Naive B cell (primary cell): ENCODE results near the gene SNTG2. TPM values are rescaled to one million over a fixed set of nuclear protein-coding genes. Genes with fewer than 3 reads are reported as not detected.
A peak's percentile ranks its signal among the peaks of the same experiment; 100 is the strongest.

Experiments
- ATAC-seq, 2 donors: fragments of 150-1000 bp; cut with Tn5 transposase; 2 replicates each; pipeline ENCODE4 v1.10.0; 2021; ENCODE audit warnings: low read depth in 2 of 2, mild to moderate bottlenecking in 2 of 2, moderate library complexity in 2 of 2
- DNase-seq: peaks from one replicate; pipeline ENCODE4 v3.0.0; 2022
- H3K27ac Mint-ChIP-seq, 6 donors: one replicate each; pipeline ENCODE4 v1.8.0; 2020 to 2022; ENCODE audit warnings: mild to moderate bottlenecking in 6 of 6, mixed read lengths in 6 of 6, moderate library complexity in 5 of 6, inconsistent platforms in 2 of 6
- H3K27me3 Mint-ChIP-seq, 3 donors: one replicate each; pipeline ENCODE4 v1.8.0; 2021 to 2022; ENCODE audit warnings: mixed read lengths in 3 of 3, mild to moderate bottlenecking in 1 of 3
- H3K36me3 Mint-ChIP-seq, 2 donors: one replicate each; pipeline ENCODE4 v1.8.0; 2020 to 2022; ENCODE audit warnings: mixed read lengths in 2 of 2, inconsistent platforms in 1 of 2, mild to moderate bottlenecking in 1 of 2
- H3K4me1 Mint-ChIP-seq, 3 donors: one replicate each; pipeline ENCODE4 v1.8.0; 2020 to 2022; ENCODE audit warnings: mixed read lengths in 3 of 3, inconsistent platforms in 1 of 3, mild to moderate bottlenecking in 1 of 3, moderate library complexity in 1 of 3
- H3K4me3 Mint-ChIP-seq, 8 donors: one replicate each; pipeline ENCODE4 v1.8.0; 2020 to 2022; ENCODE audit warnings: mild to moderate bottlenecking in 8 of 8, mixed read lengths in 8 of 8, moderate library complexity in 8 of 8, inconsistent platforms in 2 of 8
- H3K9me3 Mint-ChIP-seq, 7 donors: one replicate each; pipeline ENCODE4 v1.8.0; 2020 to 2022; ENCODE audit warnings: mixed read lengths in 7 of 7, mild to moderate bottlenecking in 5 of 7, inconsistent platforms in 2 of 7, moderate library complexity in 1 of 7
- polyA plus RNA-seq, 6 donors: library from polyadenylated mRNA; unstranded; fragments of 300-500 nt; fragmentation: Illumina TruSeq; gene quantifications; one replicate each; pipeline ENCODE4 v1.2.3, GENCODE V29; 2021; ENCODE audit warnings: low read depth in 6 of 6

SNTG2 gene
- polyA plus RNA-seq, 6 donors from 2014 or later = 1.8 to 9.2 (median 4.1) TPM

DNA sequence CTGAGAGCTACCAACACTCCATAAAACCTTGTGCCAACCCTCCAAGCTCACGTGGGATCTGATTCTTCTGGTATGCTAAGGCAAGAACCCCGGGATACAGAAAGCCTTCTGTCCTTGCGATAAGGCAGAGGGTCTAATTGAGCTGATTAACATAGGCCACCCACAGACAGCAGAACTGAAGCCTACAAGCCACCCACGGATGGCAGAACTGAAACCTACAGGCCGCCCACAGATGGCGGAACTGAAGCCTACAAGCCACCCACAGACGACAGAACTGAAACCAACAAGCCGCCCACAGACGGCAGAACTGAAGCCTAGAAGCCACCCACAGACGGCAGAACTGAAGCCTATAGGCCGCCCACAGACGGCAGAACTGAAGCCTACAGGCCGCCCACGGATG lies 216.3 kb downstream of the SNTG2 start:
- H3K27ac Mint-ChIP-seq = peak overlapping the region; percentile 11 to 88 (median 72)
- H3K27me3 Mint-ChIP-seq = no peaks in the 10 kb centered on the region
- H3K9me3 Mint-ChIP-seq = peaks cover 12 to 35% (median 18%) of the 10 kb centered on the region in 7 donors
- ATAC-seq (peak; percentile 43 to 55), DNase-seq (peak; percentile 33)
- peaks cover 39 to 45% (median 39%) of the 10 kb centered on the region in 3 donors for H3K4me1 Mint-ChIP-seq
- H3K4me3 Mint-ChIP-seq = peak overlapping the region in 2 of 8 donors; percentile 5 to 35
- peaks cover 0 to 9% of the 10 kb centered on the region in 2 donors for H3K36me3 Mint-ChIP-seq

DNA sequence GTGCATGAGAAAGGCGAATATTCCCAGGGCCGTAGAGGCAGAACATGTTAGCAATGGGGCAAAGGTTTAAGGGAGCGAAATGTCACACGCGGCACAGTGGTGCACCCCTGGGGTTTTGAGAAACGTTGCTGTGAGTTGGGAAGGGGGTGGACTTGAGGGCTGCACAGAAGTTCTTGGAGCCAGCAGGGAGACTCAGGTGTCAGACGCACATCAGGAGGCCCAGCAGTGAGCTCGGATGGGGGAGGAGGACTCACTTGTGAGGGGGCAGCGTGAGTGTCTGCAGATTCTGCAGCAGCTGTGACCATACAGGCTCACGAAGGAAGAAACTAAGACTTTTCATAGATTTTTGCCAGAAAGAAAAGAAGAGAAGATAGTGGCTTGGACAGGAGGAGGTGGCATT lies 218.2 kb downstream of the SNTG2 start:
- no peaks in the 10 kb centered on the region for H3K36me3 Mint-ChIP-seq
- H3K4me1 Mint-ChIP-seq = peaks cover 21 to 36% (median 34%) of the 10 kb centered on the region in 3 donors
- peaks cover 2 to 26% (median 7%) of the 10 kb centered on the region in 7 donors for H3K9me3 Mint-ChIP-seq
- no peak overlapping the region for H3K4me3 Mint-ChIP-seq
- H3K27ac Mint-ChIP-seq = peak overlapping the region in 5 of 6 donors; percentile 64 to 94 (median 78)
- no peak for ATAC-seq
- no peak for DNase-seq
- H3K27me3 Mint-ChIP-seq = no peaks in the 10 kb centered on the region

DNA sequence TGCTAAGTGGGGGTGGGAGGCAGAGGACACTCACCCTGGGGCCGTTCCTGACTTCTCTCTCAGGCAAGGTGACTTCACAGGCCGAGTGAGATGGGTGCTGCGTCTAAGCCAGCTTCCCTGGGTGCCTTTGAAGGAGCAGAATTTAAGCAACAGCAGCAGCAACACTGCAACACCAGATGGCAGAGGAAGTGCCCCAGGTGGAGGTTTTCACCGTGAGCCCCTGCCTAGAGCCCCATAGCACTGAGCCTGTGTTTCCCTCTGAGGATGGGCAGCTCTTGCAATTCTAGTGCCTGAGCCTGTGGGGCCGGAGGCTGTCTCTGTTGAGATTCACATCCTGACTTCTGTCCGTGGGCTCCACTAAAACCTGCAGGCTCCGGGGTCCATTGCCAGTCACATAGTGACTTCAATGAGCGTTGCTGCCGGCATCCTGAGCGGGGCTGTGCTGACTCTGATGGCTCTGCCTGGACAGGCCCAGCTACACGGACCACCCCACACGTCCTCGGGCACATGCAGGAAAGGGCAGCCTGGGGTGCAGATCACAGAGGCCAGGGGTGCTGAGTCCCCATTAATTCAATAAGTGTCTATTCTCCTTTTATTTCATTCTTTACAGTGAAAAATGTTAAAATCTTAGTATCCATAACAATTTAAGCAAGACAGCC lies 218.8 kb downstream of the SNTG2 start:
- H3K27ac Mint-ChIP-seq = peak overlapping the region in 3 of 6 donors; percentile 64 to 83 (median 70)
- H3K4me3 Mint-ChIP-seq = no peak overlapping the region
- no peaks in the 10 kb centered on the region for H3K36me3 Mint-ChIP-seq
- no peak for DNase-seq
- peaks cover 0 to under 1% (median 0%) of the 10 kb centered on the region in 3 donors for H3K27me3 Mint-ChIP-seq
- peaks cover 17 to 32% (median 30%) of the 10 kb centered on the region in 3 donors for H3K4me1 Mint-ChIP-seq
- H3K9me3 Mint-ChIP-seq = peaks cover 0 to 26% (median 7%) of the 10 kb centered on the region in 7 donors
- no peak for ATAC-seq

DNA sequence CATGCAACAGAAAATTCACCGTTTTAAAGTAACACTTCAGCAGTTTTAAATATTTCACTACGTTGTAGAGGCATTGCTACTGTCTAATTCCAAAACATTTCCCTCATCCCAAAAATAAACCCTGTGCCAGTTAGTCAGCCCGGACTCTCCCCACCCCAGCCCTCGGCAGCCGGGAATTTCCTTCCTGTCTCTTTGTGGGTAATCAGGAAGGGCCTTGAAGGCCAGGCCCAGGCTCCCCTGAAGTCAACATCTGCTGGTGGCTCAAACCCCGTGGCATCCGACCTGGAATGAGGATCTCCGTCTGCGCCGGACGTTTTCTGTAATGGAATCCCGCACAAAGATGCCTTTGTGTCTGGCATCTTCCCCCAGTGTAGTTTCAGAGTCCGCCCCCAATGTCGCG lies 219.6 kb downstream of the SNTG2 start:
- Mint-ChIP-seq H3K4me1 (peaks cover 21 to 33% (median 30%) of the 10 kb centered on the region in 3 donors), H3K27me3 (peaks cover 0 to 9% (median 0%) of the 10 kb centered on the region in 3 donors), H3K9me3 (peaks cover 0 to 22% (median 7%) of the 10 kb centered on the region in 7 donors), H3K4me3 (no peak overlapping the region), H3K27ac (peak overlapping the region in 1 of 6 donors; percentile 33), H3K36me3 (no peaks in the 10 kb centered on the region)
- no peak for DNase-seq
- no peak for ATAC-seq

DNA sequence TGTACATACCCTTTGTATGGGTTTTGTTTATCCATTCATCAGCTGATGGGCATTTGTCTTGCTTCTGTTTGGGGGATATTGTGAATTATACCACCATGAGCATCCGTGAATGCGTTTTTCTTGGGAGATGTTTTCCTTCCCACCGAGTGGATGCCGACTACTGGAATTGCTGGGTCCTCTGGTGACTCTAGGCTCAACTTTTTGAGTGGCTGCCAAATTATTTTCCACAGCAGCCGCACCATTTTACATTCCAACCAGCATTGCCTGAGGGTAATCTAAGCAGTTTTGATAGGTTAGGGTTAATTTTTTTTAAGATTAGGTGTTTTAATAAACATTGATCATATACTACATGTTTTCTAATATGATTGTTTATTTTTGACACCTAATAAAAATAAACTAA lies 220.1 kb downstream of the SNTG2 start:
- no peak for DNase-seq
- no peak for ATAC-seq
- no peaks in the 10 kb centered on the region for H3K36me3 Mint-ChIP-seq
- H3K27me3 Mint-ChIP-seq = peaks cover 0 to 13% (median 0%) of the 10 kb centered on the region in 3 donors
- peaks cover 0 to 20% (median 7%) of the 10 kb centered on the region in 7 donors for H3K9me3 Mint-ChIP-seq
- H3K4me1 Mint-ChIP-seq = peaks cover 21 to 33% (median 30%) of the 10 kb centered on the region in 3 donors
- no peak overlapping the region for H3K4me3 Mint-ChIP-seq
- no peak overlapping the region for H3K27ac Mint-ChIP-seq

DNA sequence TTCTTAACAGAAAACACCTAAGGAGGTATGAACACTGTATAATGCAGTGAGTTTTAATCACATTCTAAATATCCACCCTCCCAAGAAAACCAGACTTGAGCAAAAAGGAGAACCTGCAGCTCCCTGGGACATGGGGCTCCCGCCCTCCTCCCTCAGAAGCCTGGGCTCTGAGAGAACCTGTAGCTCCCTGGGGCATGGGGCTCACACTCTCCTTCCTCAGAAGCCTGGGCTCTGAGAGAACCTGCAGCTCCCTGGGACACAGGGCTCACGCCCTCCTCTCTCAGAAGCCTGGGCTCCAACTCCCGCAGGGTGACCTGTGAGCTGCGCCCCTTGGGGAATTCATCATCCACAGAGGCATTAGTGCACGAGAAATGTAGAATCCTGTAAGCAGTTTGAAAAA lies 222.9 kb downstream of the SNTG2 start:
- no peak for ATAC-seq
- Mint-ChIP-seq H3K4me1 (peaks cover 15 to 36% (median 28%) of the 10 kb centered on the region in 3 donors), H3K27ac (peak overlapping the region in 1 of 6 donors; percentile 18), H3K36me3 (no peaks in the 10 kb centered on the region), H3K9me3 (peaks cover 0 to 9% (median 3%) of the 10 kb centered on the region in 7 donors), H3K4me3 (peak overlapping the region in 2 of 8 donors; percentile 9 to 54), H3K27me3 (peaks cover 0 to 16% (median 4%) of the 10 kb centered on the region in 3 donors)
- no peak for DNase-seq

DNA sequence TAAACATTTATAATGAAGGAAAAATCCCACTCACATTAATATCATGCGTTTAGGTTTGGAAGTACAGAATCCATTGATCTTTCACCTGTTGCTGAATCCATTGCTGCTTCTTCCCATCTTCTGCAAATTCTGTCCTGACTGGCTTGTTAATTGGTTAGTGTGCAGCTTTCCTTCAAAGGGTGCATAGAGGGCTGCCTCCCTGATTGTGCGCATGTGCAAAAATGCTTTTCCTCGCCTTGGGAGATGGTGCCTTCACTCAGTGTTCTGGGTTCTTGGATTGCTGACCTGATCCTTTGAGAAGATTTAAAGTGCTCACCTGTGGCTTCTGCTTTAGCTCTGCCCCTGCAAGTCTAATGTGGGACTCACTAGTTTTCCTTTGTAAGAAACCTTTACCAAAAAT lies 231.2 kb downstream of the SNTG2 start:
- peaks cover 17 to 23% of the 10 kb centered on the region in 2 donors for H3K36me3 Mint-ChIP-seq
- peaks cover 0 to 3% (median 0%) of the 10 kb centered on the region in 3 donors for H3K27me3 Mint-ChIP-seq
- no peak overlapping the region for H3K27ac Mint-ChIP-seq
- peaks cover 9 to 39% (median 23%) of the 10 kb centered on the region in 7 donors for H3K9me3 Mint-ChIP-seq
- H3K4me3 Mint-ChIP-seq = no peak overlapping the region
- H3K4me1 Mint-ChIP-seq = peaks cover 7 to 11% (median 10%) of the 10 kb centered on the region in 3 donors
- ATAC-seq (no peak), DNase-seq (no peak)

DNA sequence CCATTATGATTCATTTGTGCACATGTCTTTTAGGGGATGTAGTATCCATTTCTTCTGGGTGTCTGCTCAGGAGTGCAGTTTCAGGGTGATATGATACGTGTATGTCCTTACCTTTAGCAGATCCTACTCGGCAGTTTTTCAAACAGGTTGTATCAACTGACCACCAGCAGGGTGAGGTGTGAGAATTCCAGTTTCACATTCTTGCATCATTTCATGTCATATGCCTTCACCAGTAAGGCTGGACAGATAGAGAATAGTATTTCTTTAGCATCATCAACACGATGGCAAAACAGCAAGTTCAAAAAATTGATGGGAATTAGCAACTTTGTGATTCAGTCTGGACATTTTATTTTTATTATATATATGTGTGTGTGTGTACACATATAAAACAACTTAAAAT lies 232.7 kb downstream of the SNTG2 start:
- Mint-ChIP-seq H3K4me3 (no peak overlapping the region), H3K4me1 (peaks cover 4 to 9% (median 8%) of the 10 kb centered on the region in 3 donors), H3K27ac (no peak overlapping the region), H3K27me3 (no peaks in the 10 kb centered on the region), H3K9me3 (peaks cover 9 to 35% (median 23%) of the 10 kb centered on the region in 7 donors), H3K36me3 (peaks cover 17 to 23% of the 10 kb centered on the region in 2 donors)
- DNase-seq (no peak), ATAC-seq (no peak)

DNA sequence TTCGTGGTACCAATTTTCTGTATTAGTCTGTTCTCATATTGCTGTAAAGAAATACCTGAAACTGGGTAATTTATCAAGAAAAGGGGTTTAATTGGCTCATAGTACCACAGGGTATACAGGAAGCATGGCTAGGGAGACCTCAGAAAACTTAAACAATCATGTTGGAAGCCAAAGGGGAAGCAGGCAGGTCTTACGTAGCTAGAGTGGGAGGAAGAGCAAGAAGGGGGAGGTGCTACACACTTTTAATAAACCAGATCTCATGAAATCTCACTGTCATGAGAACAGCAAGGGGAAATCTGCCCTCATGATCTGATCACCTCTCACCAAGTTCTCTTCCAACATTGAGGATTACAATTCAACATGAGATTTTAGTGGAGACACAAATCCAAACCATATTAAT lies 235.8 kb downstream of the SNTG2 start:
- DNase-seq (no peak), ATAC-seq (peak in 1 of 2 donors; percentile 36)
- H3K36me3 Mint-ChIP-seq = peaks cover 17 to 23% of the 10 kb centered on the region in 2 donors
- peak overlapping the region in 1 of 6 donors; percentile 93 for H3K27ac Mint-ChIP-seq
- H3K27me3 Mint-ChIP-seq = no peaks in the 10 kb centered on the region
- no peak overlapping the region for H3K4me3 Mint-ChIP-seq
- H3K4me1 Mint-ChIP-seq = peaks cover 4 to 9% (median 8%) of the 10 kb centered on the region in 3 donors
- H3K9me3 Mint-ChIP-seq = peaks cover 9 to 33% (median 23%) of the 10 kb centered on the region in 7 donors

DNA sequence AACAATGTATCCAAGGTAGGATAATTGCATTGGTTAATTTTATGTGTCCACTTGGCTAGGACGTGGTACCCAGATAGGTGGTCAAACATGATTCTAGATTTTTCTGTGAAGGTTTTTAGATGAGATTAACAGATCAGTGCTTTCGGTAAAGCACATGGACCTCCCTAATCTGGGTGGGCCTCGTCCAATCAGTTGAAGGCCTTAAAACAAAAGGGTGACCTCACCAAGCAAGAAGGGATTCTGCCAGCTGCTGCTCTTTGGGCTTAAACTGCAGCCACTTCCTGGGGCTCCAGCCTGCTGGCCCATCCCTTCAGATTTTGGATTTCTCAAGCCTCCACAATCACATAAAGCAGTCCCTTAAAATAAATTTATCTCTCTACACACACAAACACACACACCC lies 236.5 kb downstream of the SNTG2 start:
- peaks cover 4 to 9% (median 8%) of the 10 kb centered on the region in 3 donors for H3K4me1 Mint-ChIP-seq

DNA sequence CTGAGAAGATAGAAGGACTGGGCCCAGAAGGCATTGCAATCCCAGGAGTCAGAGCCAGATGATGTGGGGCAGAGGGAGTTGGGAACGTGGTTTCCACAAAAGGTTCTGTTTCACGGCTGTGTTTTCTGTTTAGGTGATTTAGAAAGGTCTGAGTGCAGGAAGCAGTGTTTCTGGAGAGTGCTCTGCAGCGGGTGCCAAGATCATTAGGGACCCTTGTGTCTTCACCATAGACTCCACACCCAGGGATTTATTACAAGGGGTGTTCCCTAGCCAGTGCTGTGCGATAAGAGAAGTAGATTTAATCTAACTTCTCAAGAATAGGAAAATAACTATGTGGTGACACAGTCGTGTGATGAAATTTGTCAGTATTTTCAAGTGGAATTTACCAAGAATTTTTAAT lies 241.5 kb downstream of the SNTG2 start:
- peaks cover 8 to 23% (median 20%) of the 10 kb centered on the region in 7 donors for H3K9me3 Mint-ChIP-seq
- no peak for ATAC-seq
- no peak for DNase-seq
- H3K27ac Mint-ChIP-seq = no peak overlapping the region
- H3K27me3 Mint-ChIP-seq = peaks cover 0 to 6% (median 0%) of the 10 kb centered on the region in 3 donors
- H3K4me3 Mint-ChIP-seq = no peak overlapping the region
- H3K4me1 Mint-ChIP-seq = peaks cover 0 to 2% (median 0%) of the 10 kb centered on the region in 3 donors
- H3K36me3 Mint-ChIP-seq = peaks cover 11 to 17% of the 10 kb centered on the region in 2 donors

More for the DNA sequence above, 236.5 kb downstream of the SNTG2 start:
- ATAC-seq (no peak), DNase-seq (no peak)
- H3K36me3 Mint-ChIP-seq = peaks cover 17 to 23% of the 10 kb centered on the region in 2 donors
- no peak overlapping the region for H3K27ac Mint-ChIP-seq
- H3K4me3 Mint-ChIP-seq = peak overlapping the region in 1 of 8 donors; percentile 61
- no peaks in the 10 kb centered on the region for H3K27me3 Mint-ChIP-seq
- peaks cover 9 to 33% (median 23%) of the 10 kb centered on the region in 7 donors for H3K9me3 Mint-ChIP-seq

DNA sequence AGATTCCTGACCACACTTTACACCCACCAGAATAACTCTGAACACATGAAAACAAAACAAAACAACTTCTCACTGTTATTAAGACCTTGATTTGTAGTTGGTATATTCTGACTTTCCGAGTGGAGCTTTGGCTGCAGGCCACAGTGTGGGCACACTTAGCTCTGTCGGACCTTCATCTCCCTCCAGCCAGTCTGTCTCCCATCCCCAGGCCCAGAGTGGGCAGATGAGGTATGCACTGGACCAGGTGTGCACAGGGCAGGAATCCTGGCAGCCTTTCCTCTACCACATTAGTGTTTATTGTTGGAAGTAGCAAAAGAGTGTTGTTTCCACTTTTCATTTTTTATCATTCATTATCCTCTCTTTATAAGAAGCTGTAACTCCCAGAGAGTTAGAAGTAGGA lies 243.2 kb downstream of the SNTG2 start:
- Mint-ChIP-seq H3K9me3 (peaks cover 10 to 29% (median 20%) of the 10 kb centered on the region in 7 donors), H3K27me3 (peaks cover 0 to 6% (median 0%) of the 10 kb centered on the region in 3 donors), H3K4me3 (no peak overlapping the region), H3K27ac (no peak overlapping the region), H3K4me1 (no peaks in the 10 kb centered on the region), H3K36me3 (peaks cover 17% of the 10 kb centered on the region in 2 donors)
- DNase-seq = no peak
- no peak for ATAC-seq

DNA sequence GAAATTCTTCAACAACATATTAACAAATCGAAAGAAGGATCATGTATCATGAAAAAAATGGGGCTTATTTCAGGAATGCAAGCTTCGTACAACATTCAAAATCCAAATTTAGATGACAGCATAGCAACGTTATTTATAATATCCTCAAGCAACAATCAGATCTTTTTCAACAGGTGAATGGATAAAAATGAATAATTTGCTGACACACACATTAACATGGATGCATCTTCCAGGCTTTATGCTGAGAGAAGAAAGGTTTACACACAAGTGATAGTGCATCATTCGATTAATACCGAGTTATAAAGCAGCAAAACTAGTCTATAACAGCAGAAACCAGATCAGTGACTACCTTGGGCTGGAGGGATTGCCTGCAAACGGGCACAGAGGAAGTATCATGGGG lies 253.1 kb downstream of the SNTG2 start:
- H3K4me3 Mint-ChIP-seq = no peak overlapping the region
- peaks cover 5 to 18% of the 10 kb centered on the region in 2 donors for H3K36me3 Mint-ChIP-seq
- no peak for ATAC-seq

DNA sequence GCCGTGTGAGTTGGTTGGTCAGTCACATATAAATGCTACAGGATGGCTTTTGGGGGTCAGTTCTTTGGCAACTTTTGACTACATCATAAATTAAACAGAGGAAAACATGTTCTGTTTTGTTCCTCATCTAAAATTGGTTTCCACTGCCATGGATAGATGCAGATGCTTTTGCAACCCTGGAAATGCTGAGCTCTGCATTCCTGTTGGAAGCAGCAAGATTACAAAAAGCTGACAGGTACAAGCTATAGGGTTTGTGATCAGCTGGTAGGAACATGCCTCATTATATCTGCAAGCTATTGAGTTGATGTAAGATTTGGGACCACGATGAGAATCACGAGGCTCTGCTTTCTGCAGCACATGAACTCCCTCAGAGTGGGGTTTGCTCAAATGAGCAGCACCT lies 255.2 kb downstream of the SNTG2 start:
- H3K36me3 Mint-ChIP-seq = peaks cover 0 to 17% of the 10 kb centered on the region in 2 donors
- no peak overlapping the region for H3K27ac Mint-ChIP-seq
- ATAC-seq = no peak
- peaks cover 0 to 9% (median 0%) of the 10 kb centered on the region in 3 donors for H3K27me3 Mint-ChIP-seq
- no peak for DNase-seq
- H3K4me1 Mint-ChIP-seq = peaks cover 8 to 26% (median 21%) of the 10 kb centered on the region in 3 donors
- peaks cover 6 to 23% (median 9%) of the 10 kb centered on the region in 7 donors for H3K9me3 Mint-ChIP-seq
- H3K4me3 Mint-ChIP-seq = no peak overlapping the region

More for the DNA sequence above, 253.1 kb downstream of the SNTG2 start:
- Mint-ChIP-seq H3K27me3 (peaks cover 0 to 9% (median 0%) of the 10 kb centered on the region in 3 donors), H3K4me1 (peaks cover 0 to 10% (median 7%) of the 10 kb centered on the region in 3 donors), H3K9me3 (peaks cover 6 to 27% (median 13%) of the 10 kb centered on the region in 7 donors), H3K27ac (no peak overlapping the region)
- DNase-seq = no peak
